NCI-H2196 treated with DMSO at 0.1 percent for 48 hours (cell line): ENCODE measurements around the gene EIF2S1.

ENCODE experiments used
- DNase-seq: peaks from one replicate; lab custom pipeline; 2025; ENCODE audit not compliant: unreplicated experiment; lab: John Stamatoyannopoulos, UW

Gene EIF2S1

GRCh38 chr14:67432050-67432564 lies 72.0 kb downstream of the EIF2S1 start:
- DNase-seq: no peak

- DNase-seq: no peak
Measured at GRCh38 chr14:67435603-67436002, 75.5 kb downstream of the EIF2S1 start.
